Retinal pigment epithelial cell (primary cell): ENCODE measurements around the gene MYO1E.

Source experiments
- DNase-seq: peaks from one replicate; pipeline ENCODE4 v3.0.0-alpha.2; 2010; ENCODE audit warnings: low read depth
- H3K4me3 ChIP-seq: 2 replicates; pipeline ENCODE4 v1.5.1; 2011; ENCODE audit warnings: mild to moderate bottlenecking, low read length, control low read depth, moderate library complexity
- CTCF ChIP-seq: conservative IDR thresholded peaks from 2 replicates; pipeline ENCODE4 v1.5.1; 2011; ENCODE audit warnings: low read depth, low read length, control low read depth, inconsistent platforms

Gene MYO1E

GRCh38 chr15:59174835-59175831, 197.5 kb downstream of the MYO1E start:
- H3K4me3 ChIP-seq, result no peak overlapping the region
- TF ChIP-seq CTCF, result peak; percentile 73
- DNase-seq, result peak; percentile 50

GRCh38 chr15:59174151-59174834, 198.4 kb downstream of the MYO1E start:
- no peak for DNase-seq
- no peak for TF ChIP-seq CTCF
- H3K4me3 ChIP-seq, result no peak overlapping the region

GRCh38 chr15:59173194-59173593, 199.5 kb downstream of the MYO1E start:
- DNase-seq, result no peak
- no peak overlapping the region for H3K4me3 ChIP-seq
- TF ChIP-seq CTCF, result no peak

GRCh38 chr15:59172289-59172901, 200.3 kb downstream of the MYO1E start:
- H3K4me3 ChIP-seq, result no peak overlapping the region
- no peak for TF ChIP-seq CTCF
- DNase-seq, result no peak

GRCh38 chr15:59171067-59171397, 201.6 kb downstream of the MYO1E start:
- TF ChIP-seq CTCF, result no peak
- DNase-seq, result no peak
- H3K4me3 ChIP-seq, result no peak overlapping the region

GRCh38 chr15:59170295-59171066, 202.2 kb downstream of the MYO1E start:
- DNase-seq, result no peak
- H3K4me3 ChIP-seq, result no peak overlapping the region

More at GRCh38 chr15:59170295-59171066, 202.2 kb downstream of the MYO1E start:
- TF ChIP-seq CTCF, result no peak
